Astrocyte (in vitro differentiated cells and primary cell): ENCODE measurements around the gene CRY1. TPM values are rescaled to one million over a fixed set of nuclear protein-coding genes. Genes with fewer than 3 reads are reported as not detected.

Experiments
- DNase-seq: peaks from one replicate; pipeline ENCODE4 v3.0.0-alpha.2; 2010; ENCODE audit warnings: low read depth
- FAIRE-seq: peaks from 2 replicates; lab custom pipeline; 2011; peaks lifted over from hg19 to GRCh38; lab: Jason Lieb, UNC
- H2AFZ ChIP-seq: 2 replicates; pipeline ENCODE4 v1.6.0; 2012; ENCODE audit warnings: low read depth, low read length, inconsistent platforms
- H3K27ac ChIP-seq: 2 replicates; pipeline ENCODE4 v1.5.1; 2011; ENCODE audit warnings: low read depth, low read length, inconsistent platforms
- H3K27me3 ChIP-seq: 2 replicates; pipeline ENCODE4 v1.6.0; 2011; ENCODE audit warnings: low read length, inconsistent platforms; ENCODE audit not compliant: insufficient read depth
- H3K36me3 ChIP-seq: 2 replicates; pipeline ENCODE4 v1.5.1; 2011; ENCODE audit warnings: low read length, inconsistent platforms; ENCODE audit not compliant: insufficient read depth
- H3K4me1 ChIP-seq: 2 replicates; pipeline ENCODE4 v1.5.1; 2011; ENCODE audit warnings: low read length, inconsistent platforms; ENCODE audit not compliant: insufficient read depth
- H3K4me2 ChIP-seq: 2 replicates; pipeline ENCODE4 v1.6.0; 2012; ENCODE audit warnings: low read length, inconsistent platforms
- H3K4me3 ChIP-seq: 2 replicates; pipeline ENCODE4 v1.5.1; 2011; ENCODE audit warnings: low read depth, mild to moderate bottlenecking, low read length, inconsistent platforms; ENCODE audit not compliant: insufficient read depth
- H3K79me2 ChIP-seq: 2 replicates; pipeline ENCODE4 v1.6.0; 2012; ENCODE audit warnings: mild to moderate bottlenecking, low read length, inconsistent platforms; ENCODE audit not compliant: insufficient read depth
- H3K9ac ChIP-seq: 2 replicates; pipeline ENCODE4 v1.6.0; 2012; ENCODE audit warnings: mild to moderate bottlenecking, low read length, inconsistent platforms
- H3K9me3 ChIP-seq: 2 replicates; pipeline ENCODE4 v1.5.1; 2012; ENCODE audit warnings: low read depth, mild to moderate bottlenecking, low read length, inconsistent platforms; ENCODE audit not compliant: insufficient read depth
- H4K20me1 ChIP-seq: 2 replicates; pipeline ENCODE4 v1.6.0; 2012; ENCODE audit warnings: low read length, inconsistent platforms; ENCODE audit not compliant: insufficient read depth
- H3K27ac Mint-ChIP-seq: one replicate; pipeline ENCODE4 v1.8.0; 2021; ENCODE audit warnings: mild to moderate bottlenecking, mixed read lengths; ENCODE audit not compliant: unreplicated experiment
- H3K27me3 Mint-ChIP-seq: one replicate; pipeline ENCODE4 v1.8.0; 2021; ENCODE audit warnings: low read depth, mixed read lengths; ENCODE audit not compliant: unreplicated experiment
- H3K36me3 Mint-ChIP-seq: one replicate; pipeline ENCODE4 v1.8.0; 2021; ENCODE audit warnings: low read depth, mixed read lengths; ENCODE audit not compliant: unreplicated experiment
- H3K4me1 Mint-ChIP-seq: one replicate; pipeline ENCODE4 v1.8.0; 2021; ENCODE audit warnings: low read depth, mixed read lengths; ENCODE audit not compliant: unreplicated experiment
- H3K4me3 Mint-ChIP-seq: one replicate; pipeline ENCODE4 v1.8.0; 2021; ENCODE audit warnings: mild to moderate bottlenecking, moderate library complexity, mixed read lengths; ENCODE audit not compliant: unreplicated experiment
- H3K9me3 Mint-ChIP-seq: one replicate; pipeline ENCODE4 v1.8.0; 2021; ENCODE audit warnings: mild to moderate bottlenecking, mixed read lengths; ENCODE audit not compliant: unreplicated experiment
- CTCF ChIP-seq: IDR thresholded peaks from 2 replicates; pipeline ENCODE4 v1.5.1; 2011; ENCODE audit warnings: low read depth, mild to moderate bottlenecking, inconsistent platforms, low read length, moderate library complexity; ENCODE audit not compliant: insufficient read depth
- EZH2 ChIP-seq: IDR thresholded peaks from 2 replicates; pipeline ENCODE4 v1.6.1; 2012; ENCODE audit warnings: mild to moderate bottlenecking, low read length, inconsistent platforms; ENCODE audit not compliant: insufficient read depth
- total RNA-seq: library from RNA; stranded (reverse); gene quantifications from 2 replicates; pipeline ENCODE4 v1.2.1, GENCODE V29; 2021

The CRY1 gene
- total RNA-seq, 1 donor from 2014 or later = 18.3 TPM

- H3K36me3 Mint-ChIP-seq = no peaks in the 10 kb centered on the region
- Histone ChIP-seq H4K20me1 (no peaks in the 10 kb centered on the region), H3K4me3 (no peak overlapping the region), H3K9ac (no peak overlapping the region), H2AFZ (no peak overlapping the region), H3K36me3 (no peaks in the 10 kb centered on the region), H3K4me2 (no peak overlapping the region), H3K79me2 (no peaks in the 10 kb centered on the region), H3K27me3 (peaks cover 4% of the 10 kb centered on the region), H3K4me1 (no peaks in the 10 kb centered on the region), H3K27ac (no peak overlapping the region), H3K9me3 (no peaks in the 10 kb centered on the region)
- no peaks in the 10 kb centered on the region for H3K9me3 Mint-ChIP-seq
- H3K4me1 Mint-ChIP-seq = no peaks in the 10 kb centered on the region
- H3K27me3 Mint-ChIP-seq = peaks cover 12% of the 10 kb centered on the region
- no peak overlapping the region for H3K27ac Mint-ChIP-seq
- FAIRE-seq (no peak), DNase-seq (no peak)
- no peak overlapping the region for H3K4me3 Mint-ChIP-seq
- TF ChIP-seq CTCF = no peak
- TF ChIP-seq EZH2 = no peak
These were observed 36.1 kb upstream of the CRY1 start for GRCh38 chr12:107129315-107129930.

- DNase-seq (no peak), FAIRE-seq (no peak)
- no peak overlapping the region for H2AFZ ChIP-seq
- no peaks in the 10 kb centered on the region for H3K4me1 ChIP-seq
- no peaks in the 10 kb centered on the region for H3K36me3 ChIP-seq
- H4K20me1 ChIP-seq = no peaks in the 10 kb centered on the region
- no peaks in the 10 kb centered on the region for H3K9me3 Mint-ChIP-seq
- TF ChIP-seq EZH2 (no peak), CTCF (no peak)
- H3K27me3 ChIP-seq = peaks cover 5% of the 10 kb centered on the region
- no peak overlapping the region for H3K27ac ChIP-seq
- H3K4me1 Mint-ChIP-seq = no peaks in the 10 kb centered on the region
- no peak overlapping the region for H3K27ac Mint-ChIP-seq
- H3K27me3 Mint-ChIP-seq = peaks cover 8% of the 10 kb centered on the region
- H3K4me2 ChIP-seq = no peak overlapping the region
- no peaks in the 10 kb centered on the region for H3K36me3 Mint-ChIP-seq
- no peak overlapping the region for H3K4me3 Mint-ChIP-seq
- H3K4me3 ChIP-seq = no peak overlapping the region
- H3K9me3 ChIP-seq = no peaks in the 10 kb centered on the region
- H3K9ac ChIP-seq = no peak overlapping the region
- no peaks in the 10 kb centered on the region for H3K79me2 ChIP-seq
These were observed 34.4 kb upstream of the CRY1 start for GRCh38 chr12:107127482-107128430.
